Neuron (in vitro differentiated cells): ENCODE data around the gene PDS5B.

Experiments
- H2AFZ ChIP-seq: one replicate; pipeline ENCODE4 v1.6.1; 2013; ENCODE audit warnings: low read depth, mild to moderate bottlenecking, inconsistent platforms, low read length, moderate library complexity
- H3K27me3 ChIP-seq: one replicate; pipeline ENCODE4 v1.6.1; 2013; ENCODE audit warnings: low read length; ENCODE audit not compliant: insufficient read depth
- H3K36me3 ChIP-seq: one replicate; pipeline ENCODE4 v1.6.1; 2013; ENCODE audit warnings: low read length; ENCODE audit not compliant: insufficient read depth
- H3K4me1 ChIP-seq: one replicate; pipeline ENCODE4 v1.6.1; 2013; ENCODE audit warnings: low read length; ENCODE audit not compliant: insufficient read depth
- H3K4me3 ChIP-seq: 2 replicates; pipeline ENCODE4 v1.5.1; 2013; ENCODE audit warnings: mild to moderate bottlenecking, low read length, moderate library complexity
- H3K9me3 ChIP-seq: one replicate; pipeline ENCODE4 v1.6.1; 2013; ENCODE audit warnings: low read length

Gene PDS5B

GRCh38 chr13:32642316-32642715 lies 56.1 kb downstream of the PDS5B start:
- H3K4me1 ChIP-seq = peaks cover 6% of the 10 kb centered on the region
- H3K27me3 ChIP-seq = no peaks in the 10 kb centered on the region
- no peaks in the 10 kb centered on the region for H3K36me3 ChIP-seq
- no peak overlapping the region for H2AFZ ChIP-seq
- H3K4me3 ChIP-seq = no peak overlapping the region
- no peaks in the 10 kb centered on the region for H3K9me3 ChIP-seq

GRCh38 chr13:32642858-32643257 lies 56.6 kb downstream of the PDS5B start:
- no peak overlapping the region for H2AFZ ChIP-seq
- no peaks in the 10 kb centered on the region for H3K36me3 ChIP-seq
- H3K27me3 ChIP-seq = no peaks in the 10 kb centered on the region
- no peaks in the 10 kb centered on the region for H3K9me3 ChIP-seq
- H3K4me3 ChIP-seq = no peak overlapping the region
- H3K4me1 ChIP-seq = peaks cover 3% of the 10 kb centered on the region

GRCh38 chr13:32645854-32646253 lies 59.6 kb downstream of the PDS5B start:
- H3K4me3 ChIP-seq = no peak overlapping the region
- no peaks in the 10 kb centered on the region for H3K36me3 ChIP-seq
- H3K4me1 ChIP-seq = no peaks in the 10 kb centered on the region
- H3K9me3 ChIP-seq = no peaks in the 10 kb centered on the region
- H2AFZ ChIP-seq = no peak overlapping the region
- no peaks in the 10 kb centered on the region for H3K27me3 ChIP-seq

GRCh38 chr13:32647926-32648325 lies 61.7 kb downstream of the PDS5B start:
- Histone ChIP-seq H3K4me3 (no peak overlapping the region), H3K4me1 (no peaks in the 10 kb centered on the region), H2AFZ (no peak overlapping the region), H3K36me3 (peaks cover 1% of the 10 kb centered on the region), H3K27me3 (no peaks in the 10 kb centered on the region), H3K9me3 (no peaks in the 10 kb centered on the region)

- Histone ChIP-seq H3K4me1 (no peaks in the 10 kb centered on the region), H3K4me3 (no peak overlapping the region), H2AFZ (no peak overlapping the region), H3K36me3 (peaks cover 4% of the 10 kb centered on the region), H3K9me3 (peaks cover 7% of the 10 kb centered on the region), H3K27me3 (no peaks in the 10 kb centered on the region)
Measured at GRCh38 chr13:32650705-32651311, 64.6 kb downstream of the PDS5B start.

GRCh38 chr13:32657309-32657708 lies 71.1 kb downstream of the PDS5B start:
- Histone ChIP-seq H3K4me1 (no peaks in the 10 kb centered on the region), H3K36me3 (peaks cover 18% of the 10 kb centered on the region), H2AFZ (no peak overlapping the region), H3K27me3 (no peaks in the 10 kb centered on the region), H3K9me3 (peaks cover 9% of the 10 kb centered on the region), H3K4me3 (no peak overlapping the region)

GRCh38 chr13:32659736-32660135 lies 73.5 kb downstream of the PDS5B start:
- Histone ChIP-seq H2AFZ (no peak overlapping the region), H3K27me3 (no peaks in the 10 kb centered on the region), H3K4me1 (no peaks in the 10 kb centered on the region), H3K9me3 (peaks cover 2% of the 10 kb centered on the region), H3K36me3 (peaks cover 21% of the 10 kb centered on the region), H3K4me3 (no peak overlapping the region)

- no peaks in the 10 kb centered on the region for H3K4me1 ChIP-seq
- no peak overlapping the region for H3K4me3 ChIP-seq
- peaks cover 21% of the 10 kb centered on the region for H3K36me3 ChIP-seq
Measured at GRCh38 chr13:32660227-32660626, 74.0 kb downstream of the PDS5B start.

GRCh38 chr13:32661685-32662084 lies 75.4 kb downstream of the PDS5B start:
- H3K9me3 ChIP-seq = no peaks in the 10 kb centered on the region
- H3K4me3 ChIP-seq = no peak overlapping the region
- no peak overlapping the region for H2AFZ ChIP-seq
- H3K36me3 ChIP-seq = peaks cover 21% of the 10 kb centered on the region
- no peaks in the 10 kb centered on the region for H3K27me3 ChIP-seq
- H3K4me1 ChIP-seq = no peaks in the 10 kb centered on the region

More at GRCh38 chr13:32660227-32660626, 74.0 kb downstream of the PDS5B start:
- H3K27me3 ChIP-seq = no peaks in the 10 kb centered on the region
- no peak overlapping the region for H2AFZ ChIP-seq
- H3K9me3 ChIP-seq = peaks cover 1% of the 10 kb centered on the region

GRCh38 chr13:32663660-32664059 lies 77.4 kb downstream of the PDS5B start:
- no peak overlapping the region for H3K4me3 ChIP-seq
- H3K27me3 ChIP-seq = no peaks in the 10 kb centered on the region
- no peaks in the 10 kb centered on the region for H3K4me1 ChIP-seq
- no peak overlapping the region for H2AFZ ChIP-seq
- H3K9me3 ChIP-seq = no peaks in the 10 kb centered on the region
- peaks cover 38% of the 10 kb centered on the region for H3K36me3 ChIP-seq

GRCh38 chr13:32666990-32667571 lies 80.8 kb downstream of the PDS5B start:
- no peak overlapping the region for H3K4me3 ChIP-seq
- no peaks in the 10 kb centered on the region for H3K4me1 ChIP-seq
- peaks cover 33% of the 10 kb centered on the region for H3K36me3 ChIP-seq
- no peaks in the 10 kb centered on the region for H3K9me3 ChIP-seq
- H2AFZ ChIP-seq = no peak overlapping the region
- H3K27me3 ChIP-seq = no peaks in the 10 kb centered on the region

GRCh38 chr13:32669030-32669646 lies 82.9 kb downstream of the PDS5B start:
- no peak overlapping the region for H3K4me3 ChIP-seq
- no peak overlapping the region for H2AFZ ChIP-seq
- H3K9me3 ChIP-seq = no peaks in the 10 kb centered on the region
- peaks cover 39% of the 10 kb centered on the region for H3K36me3 ChIP-seq
- no peaks in the 10 kb centered on the region for H3K4me1 ChIP-seq
- H3K27me3 ChIP-seq = no peaks in the 10 kb centered on the region

- Histone ChIP-seq H2AFZ (no peak overlapping the region), H3K27me3 (no peaks in the 10 kb centered on the region), H3K36me3 (peaks cover 49% of the 10 kb centered on the region), H3K9me3 (no peaks in the 10 kb centered on the region), H3K4me3 (no peak overlapping the region), H3K4me1 (no peaks in the 10 kb centered on the region)
Measured at GRCh38 chr13:32674503-32674902, 88.3 kb downstream of the PDS5B start.
